ENCODE data around the gene HIVEP3. TPM values are rescaled to one million over a fixed set of nuclear protein-coding genes. Genes with fewer than 3 reads are reported as not detected.

HIVEP3 gene
- total RNA-seq, 1 experiment from 2014 or later: 0.55 TPM

DNA sequence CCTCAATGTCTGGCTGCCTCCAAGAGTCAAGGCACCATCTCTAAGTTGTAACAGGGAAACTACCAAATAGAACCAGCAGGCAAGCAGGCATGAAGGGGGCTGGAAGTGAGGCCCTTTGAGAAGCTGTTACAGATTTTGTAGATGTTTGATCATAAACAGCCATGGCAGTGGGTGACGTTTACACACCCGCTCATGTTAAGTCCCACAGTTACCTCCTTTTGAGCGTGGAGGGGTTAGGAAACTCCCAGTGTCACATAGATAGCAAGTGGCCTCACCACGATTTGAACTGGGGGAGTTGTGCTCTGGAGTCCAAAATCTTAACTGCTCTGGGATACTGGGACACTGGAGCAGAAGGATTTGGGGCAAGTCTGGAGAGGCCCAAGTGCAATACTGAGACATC is 192.4 kb downstream of the HIVEP3 start:
- no peak overlapping the region for H3K27ac Mint-ChIP-seq
- no peak for ATAC-seq
- CTCF ChIA-PET: interaction anchor here (1.2 to 1.3 kb wide), 2 partner anchors 63 to 143 kb away, joined by 4 read pairs; no protein-coding TSS in a partner anchor

DNA sequence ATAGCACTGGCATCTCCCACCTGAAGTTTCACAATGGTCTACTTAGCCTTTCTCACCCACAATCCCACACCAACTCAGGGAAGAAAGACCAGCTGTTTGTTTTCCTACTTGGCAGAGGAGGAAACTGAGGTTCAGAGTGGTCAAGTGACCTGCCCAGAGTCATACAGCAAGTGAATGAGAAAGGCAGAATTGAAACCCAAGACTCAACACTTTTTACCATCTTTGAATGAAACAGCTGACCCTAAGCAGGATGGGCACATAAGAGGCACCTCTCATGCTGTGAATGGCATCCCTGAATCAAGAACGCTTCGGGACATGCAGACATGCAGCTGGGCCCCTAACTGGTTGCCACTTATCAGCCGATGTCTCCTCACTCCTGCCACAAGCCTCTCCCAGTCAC is 193.8 kb downstream of the HIVEP3 start:
- ChIA-PET POLR2A (no interaction called here), CTCF (interaction anchor here (0.8 kb wide), 1 partner anchor 52 kb away, joined by 3 read pairs; no protein-coding TSS in a partner anchor)
- Mint-ChIP-seq H3K36me3 (no peaks in the 10 kb centered on the region), H3K27ac (no peak overlapping the region), H3K4me1 (0 out of 2 replicates have a peak, but pooled peaks cover 3% of the 10 kb centered on the region), H3K4me3 (no peak overlapping the region), H3K9me3 (no peaks in the 10 kb centered on the region), H3K27me3 (ENCODE audit: low read depth) (no peaks in the 10 kb centered on the region; the same call in 1 of the 2 replicates)
- ATAC-seq (no peak), DNase-seq (ENCODE audit: low spot score) (no peak)
- TF ChIP-seq, protein P1, sequence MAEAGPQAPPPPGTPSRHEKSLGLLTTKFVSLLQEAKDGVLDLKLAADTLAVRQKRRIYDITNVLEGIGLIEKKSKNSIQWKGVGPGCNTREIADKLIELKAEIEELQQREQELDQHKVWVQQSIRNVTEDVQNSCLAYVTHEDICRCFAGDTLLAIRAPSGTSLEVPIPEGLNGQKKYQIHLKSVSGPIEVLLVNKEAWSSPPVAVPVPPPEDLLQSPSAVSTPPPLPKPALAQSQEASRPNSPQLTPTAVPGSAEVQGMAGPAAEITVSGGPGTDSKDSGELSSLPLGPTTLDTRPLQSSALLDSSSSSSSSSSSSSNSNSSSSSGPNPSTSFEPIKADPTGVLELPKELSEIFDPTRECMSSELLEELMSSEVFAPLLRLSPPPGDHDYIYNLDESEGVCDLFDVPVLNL (CRISPR knock-in tag; IDR thresholded peaks at IDR 0.05; ENCODE audit: borderline replicate concordance, low read depth): no peak
- TF ChIP-seq JAZF1 (CRISPR knock-in tag; IDR thresholded peaks at IDR 0.05) (no peak), FOXJ3 (CRISPR knock-in tag; IDR thresholded peaks at IDR 0.05; ENCODE audit: borderline replicate concordance) (no peak), KAT7 (CRISPR knock-in tag; IDR thresholded peaks at IDR 0.05; ENCODE audit: borderline replicate concordance) (no peak), TCF7 (CRISPR knock-in tag; IDR thresholded peaks at IDR 0.05; ENCODE audit: low read depth) (no peak), ATF1 (CRISPR knock-in tag; IDR thresholded peaks at IDR 0.05) (no peak), HMGA2 (CRISPR knock-in tag; IDR thresholded peaks at IDR 0.05) (no peak), NFE2L1 (CRISPR knock-in tag; IDR thresholded peaks at IDR 0.05) (no peak), NR1H2 (CRISPR knock-in tag; IDR thresholded peaks at IDR 0.05) (no peak)
- TF ChIP-seq, protein P2, sequence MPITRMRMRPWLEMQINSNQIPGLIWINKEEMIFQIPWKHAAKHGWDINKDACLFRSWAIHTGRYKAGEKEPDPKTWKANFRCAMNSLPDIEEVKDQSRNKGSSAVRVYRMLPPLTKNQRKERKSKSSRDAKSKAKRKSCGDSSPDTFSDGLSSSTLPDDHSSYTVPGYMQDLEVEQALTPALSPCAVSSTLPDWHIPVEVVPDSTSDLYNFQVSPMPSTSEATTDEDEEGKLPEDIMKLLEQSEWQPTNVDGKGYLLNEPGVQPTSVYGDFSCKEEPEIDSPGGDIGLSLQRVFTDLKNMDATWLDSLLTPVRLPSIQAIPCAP (CRISPR knock-in tag; IDR thresholded peaks at IDR 0.05): no peak
- TF ChIP-seq, protein P3, sequence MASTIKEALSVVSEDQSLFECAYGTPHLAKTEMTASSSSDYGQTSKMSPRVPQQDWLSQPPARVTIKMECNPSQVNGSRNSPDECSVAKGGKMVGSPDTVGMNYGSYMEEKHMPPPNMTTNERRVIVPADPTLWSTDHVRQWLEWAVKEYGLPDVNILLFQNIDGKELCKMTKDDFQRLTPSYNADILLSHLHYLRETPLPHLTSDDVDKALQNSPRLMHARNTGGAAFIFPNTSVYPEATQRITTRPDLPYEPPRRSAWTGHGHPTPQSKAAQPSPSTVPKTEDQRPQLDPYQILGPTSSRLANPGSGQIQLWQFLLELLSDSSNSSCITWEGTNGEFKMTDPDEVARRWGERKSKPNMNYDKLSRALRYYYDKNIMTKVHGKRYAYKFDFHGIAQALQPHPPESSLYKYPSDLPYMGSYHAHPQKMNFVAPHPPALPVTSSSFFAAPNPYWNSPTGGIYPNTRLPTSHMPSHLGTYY (CRISPR knock-in tag; IDR thresholded peaks at IDR 0.05): no peak
- TF ChIP-seq, protein P4, sequence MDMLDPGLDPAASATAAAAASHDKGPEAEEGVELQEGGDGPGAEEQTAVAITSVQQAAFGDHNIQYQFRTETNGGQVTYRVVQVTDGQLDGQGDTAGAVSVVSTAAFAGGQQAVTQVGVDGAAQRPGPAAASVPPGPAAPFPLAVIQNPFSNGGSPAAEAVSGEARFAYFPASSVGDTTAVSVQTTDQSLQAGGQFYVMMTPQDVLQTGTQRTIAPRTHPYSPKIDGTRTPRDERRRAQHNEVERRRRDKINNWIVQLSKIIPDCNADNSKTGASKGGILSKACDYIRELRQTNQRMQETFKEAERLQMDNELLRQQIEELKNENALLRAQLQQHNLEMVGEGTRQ (CRISPR knock-in tag; IDR thresholded peaks at IDR 0.05): no peak
- TF ChIP-seq, protein P5, sequence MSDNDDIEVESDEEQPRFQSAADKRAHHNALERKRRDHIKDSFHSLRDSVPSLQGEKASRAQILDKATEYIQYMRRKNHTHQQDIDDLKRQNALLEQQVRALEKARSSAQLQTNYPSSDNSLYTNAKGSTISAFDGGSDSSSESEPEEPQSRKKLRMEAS (CRISPR knock-in tag; IDR thresholded peaks at IDR 0.05): no peak
- TF ChIP-seq, protein P6, sequence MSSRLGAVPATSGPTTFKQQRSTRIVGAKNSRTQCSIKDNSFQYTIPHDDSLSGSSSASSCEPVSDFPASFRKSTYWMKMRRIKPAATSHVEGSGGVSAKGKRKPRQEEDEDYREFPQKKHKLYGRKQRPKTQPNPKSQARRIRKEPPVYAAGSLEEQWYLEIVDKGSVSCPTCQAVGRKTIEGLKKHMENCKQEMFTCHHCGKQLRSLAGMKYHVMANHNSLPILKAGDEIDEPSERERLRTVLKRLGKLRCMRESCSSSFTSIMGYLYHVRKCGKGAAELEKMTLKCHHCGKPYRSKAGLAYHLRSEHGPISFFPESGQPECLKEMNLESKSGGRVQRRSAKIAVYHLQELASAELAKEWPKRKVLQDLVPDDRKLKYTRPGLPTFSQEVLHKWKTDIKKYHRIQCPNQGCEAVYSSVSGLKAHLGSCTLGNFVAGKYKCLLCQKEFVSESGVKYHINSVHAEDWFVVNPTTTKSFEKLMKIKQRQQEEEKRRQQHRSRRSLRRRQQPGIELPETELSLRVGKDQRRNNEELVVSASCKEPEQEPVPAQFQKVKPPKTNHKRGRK (CRISPR knock-in tag; IDR thresholded peaks at IDR 0.05; ENCODE audit: borderline replicate concordance): no peak
- TF ChIP-seq, protein P7, sequence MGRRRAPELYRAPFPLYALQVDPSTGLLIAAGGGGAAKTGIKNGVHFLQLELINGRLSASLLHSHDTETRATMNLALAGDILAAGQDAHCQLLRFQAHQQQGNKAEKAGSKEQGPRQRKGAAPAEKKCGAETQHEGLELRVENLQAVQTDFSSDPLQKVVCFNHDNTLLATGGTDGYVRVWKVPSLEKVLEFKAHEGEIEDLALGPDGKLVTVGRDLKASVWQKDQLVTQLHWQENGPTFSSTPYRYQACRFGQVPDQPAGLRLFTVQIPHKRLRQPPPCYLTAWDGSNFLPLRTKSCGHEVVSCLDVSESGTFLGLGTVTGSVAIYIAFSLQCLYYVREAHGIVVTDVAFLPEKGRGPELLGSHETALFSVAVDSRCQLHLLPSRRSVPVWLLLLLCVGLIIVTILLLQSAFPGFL (CRISPR knock-in tag; IDR thresholded peaks at IDR 0.05; ENCODE audit: borderline replicate concordance): no peak

More for the DNA sequence above, 192.4 kb downstream of the HIVEP3 start:
- TF ChIP-seq MYBL2 (CRISPR knock-in tag; IDR thresholded peaks at IDR 0.05): no peak
- no peak for TF ChIP-seq ZNF423 (CRISPR knock-in tag; IDR thresholded peaks at IDR 0.05)
- no peak for TF ChIP-seq ZNF671 (CRISPR knock-in tag; IDR thresholded peaks at IDR 0.05)
- no peak for TF ChIP-seq GRHL2 (CRISPR knock-in tag; IDR thresholded peaks at IDR 0.05; ENCODE audit: insufficient replicate concordance, severe bottlenecking)
- no peak for TF ChIP-seq HMGA2 (CRISPR knock-in tag; IDR thresholded peaks at IDR 0.05)
- TF ChIP-seq, protein P8, sequence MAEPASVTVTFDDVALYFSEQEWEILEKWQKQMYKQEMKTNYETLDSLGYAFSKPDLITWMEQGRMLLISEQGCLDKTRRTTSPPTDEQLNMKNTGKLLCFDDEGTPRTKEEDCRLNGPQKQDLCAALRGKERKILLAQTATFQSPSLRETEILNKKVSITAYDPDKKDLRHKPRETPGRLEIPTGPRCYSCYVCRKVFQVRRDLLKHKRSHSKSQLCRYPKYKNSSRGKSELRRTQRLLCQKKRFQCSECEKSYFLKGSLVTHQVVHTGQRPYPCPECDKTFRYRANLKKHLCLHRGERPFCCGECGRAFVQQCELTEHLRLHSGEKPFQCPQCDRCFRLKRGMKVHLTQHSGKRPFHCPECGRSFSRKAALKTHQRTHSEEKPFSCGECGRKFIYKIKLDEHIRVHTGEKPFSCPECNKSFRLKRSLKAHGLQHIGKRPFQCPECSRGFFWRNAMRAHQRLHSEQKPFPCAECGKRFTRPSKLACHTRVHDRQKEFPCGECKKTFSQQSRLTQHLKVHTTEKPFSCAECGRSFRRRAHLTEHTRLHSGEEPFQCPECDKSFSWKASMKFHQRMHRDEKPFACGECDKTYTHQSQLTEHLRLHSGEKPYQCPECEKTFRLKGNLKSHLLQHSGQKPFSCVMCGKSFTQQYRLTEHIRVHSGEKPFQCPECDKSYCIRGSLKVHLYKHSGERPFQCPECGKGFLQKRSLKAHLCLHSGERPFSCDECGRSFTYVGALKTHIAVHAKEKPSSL (CRISPR knock-in tag; conservative IDR thresholded peaks at IDR 0.05): no peak
- TF ChIP-seq, protein P9, sequence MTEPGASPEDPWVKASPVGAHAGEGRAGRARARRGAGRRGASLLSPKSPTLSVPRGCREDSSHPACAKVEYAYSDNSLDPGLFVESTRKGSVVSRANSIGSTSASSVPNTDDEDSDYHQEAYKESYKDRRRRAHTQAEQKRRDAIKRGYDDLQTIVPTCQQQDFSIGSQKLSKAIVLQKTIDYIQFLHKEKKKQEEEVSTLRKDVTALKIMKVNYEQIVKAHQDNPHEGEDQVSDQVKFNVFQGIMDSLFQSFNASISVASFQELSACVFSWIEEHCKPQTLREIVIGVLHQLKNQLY (CRISPR knock-in tag; IDR thresholded peaks at IDR 0.05): no peak
- TF ChIP-seq, protein P2 (CRISPR knock-in tag; IDR thresholded peaks at IDR 0.05): no peak
- no peak for TF ChIP-seq NR3C1 (CRISPR knock-in tag; conservative IDR thresholded peaks at IDR 0.05; ENCODE audit: low read depth)
- DNase-seq (ENCODE audit: low spot score): no peak
- H3K36me3 Mint-ChIP-seq: no peaks in the 10 kb centered on the region
- 0 out of 2 replicates have a peak, but pooled peaks cover 3% of the 10 kb centered on the region for H3K4me1 Mint-ChIP-seq
- no peaks in the 10 kb centered on the region; the same call in 1 of the 2 replicates for H3K27me3 Mint-ChIP-seq (ENCODE audit: low read depth)
- no peaks in the 10 kb centered on the region for H3K9me3 Mint-ChIP-seq
- POLR2A ChIA-PET: no interaction called here
- no peak overlapping the region for H3K4me3 Mint-ChIP-seq

Data from WTC11 (cell line).